Activated naive CD4-positive, alpha-beta T cell treated with anti-CD3 and anti-CD28 coated beads, Interleukin-2, amount 50 U/mL, for 16 hours (primary cell): ENCODE data around the gene GSS.

Experiments
- DNase-seq: peaks from one replicate; pipeline ENCODE4 v3.0.0-alpha.2; 2020

The GSS gene

DNA sequence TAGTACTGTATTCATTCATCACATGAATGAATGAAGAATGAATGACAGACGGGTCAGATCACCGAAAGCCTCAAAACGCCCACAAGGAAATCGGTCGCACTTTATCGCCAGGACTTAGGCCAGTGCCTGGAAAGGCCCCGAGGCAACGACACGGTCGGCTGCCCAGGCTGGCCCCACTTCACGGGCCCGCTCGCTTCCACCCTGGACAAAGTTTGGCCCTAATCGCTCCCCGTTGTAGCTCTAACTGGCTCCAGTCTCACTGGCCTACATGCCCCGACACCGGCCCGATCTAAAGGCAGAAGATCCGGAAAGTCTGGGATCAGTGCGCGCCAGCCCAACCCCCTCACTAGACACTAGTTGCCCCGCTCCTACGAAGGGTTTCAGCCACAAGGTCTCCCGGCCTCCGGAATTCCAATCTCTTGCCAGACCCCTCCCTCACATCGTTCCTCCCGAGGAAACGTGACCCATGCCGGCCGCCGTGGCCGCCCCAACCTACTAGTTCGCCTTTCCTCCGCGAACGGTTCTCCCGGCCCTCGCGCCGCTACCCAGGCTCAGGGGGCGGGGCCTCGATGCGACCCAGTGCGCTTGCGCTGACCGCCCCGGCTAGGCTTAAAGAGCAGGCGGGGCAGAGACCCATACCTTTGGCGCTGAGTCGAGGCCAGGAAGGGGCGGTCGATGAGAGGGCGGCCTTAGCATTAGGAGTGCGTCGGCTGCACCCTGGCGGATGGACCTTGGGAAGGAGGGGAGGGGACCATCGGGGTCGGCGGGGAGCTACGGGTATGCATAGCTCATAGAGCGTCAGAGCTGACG, at the start of gene GSS, which contains the start of gene MYH7B:
Gene GSS, minus strand, starts transcription at position 576 of the 810 bp plus-strand sequence. CDS start 3,954 bp downstream, outside the sequence.
Gene MYH7B, plus strand, starts transcription at position 638 of the 810 bp plus-strand sequence. CDS start 22,138 bp downstream, outside the sequence.
- DNase-seq = peak; percentile 97

DNA sequence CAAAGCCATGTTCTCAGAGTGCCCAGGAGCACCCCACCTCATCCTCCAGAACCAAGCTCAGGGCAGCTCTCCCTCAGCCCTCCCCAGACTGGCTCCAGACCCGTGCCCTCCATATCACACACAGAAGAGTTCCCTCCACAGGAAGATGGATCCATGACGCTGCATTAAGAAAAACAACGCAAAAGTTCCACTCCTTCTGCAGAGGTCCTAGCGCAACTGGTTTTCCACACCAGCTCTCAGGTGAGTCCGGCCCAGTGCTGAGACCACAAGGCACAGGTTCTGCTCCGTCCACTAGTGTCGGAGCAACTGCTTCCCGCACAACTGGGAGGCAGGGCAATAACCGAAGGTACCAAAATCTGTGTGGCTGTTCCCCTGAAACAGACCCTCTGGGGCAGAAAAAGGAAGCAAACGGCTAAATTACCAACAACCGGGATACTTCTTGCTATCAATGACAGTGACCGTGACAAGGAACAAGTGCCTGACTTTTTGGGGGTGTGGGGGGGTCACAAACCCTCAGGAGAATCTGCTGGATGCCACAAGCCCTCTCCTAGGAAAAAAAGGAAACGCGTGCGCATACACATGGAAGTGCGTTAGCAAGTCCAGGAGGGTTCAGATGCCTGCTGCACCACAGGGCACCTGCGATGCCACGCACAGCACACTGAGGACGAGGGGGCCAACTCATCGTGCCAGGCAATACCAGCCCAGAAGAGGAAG, 49.3 kb upstream of the GSS start:
- DNase-seq = no peak

DNA sequence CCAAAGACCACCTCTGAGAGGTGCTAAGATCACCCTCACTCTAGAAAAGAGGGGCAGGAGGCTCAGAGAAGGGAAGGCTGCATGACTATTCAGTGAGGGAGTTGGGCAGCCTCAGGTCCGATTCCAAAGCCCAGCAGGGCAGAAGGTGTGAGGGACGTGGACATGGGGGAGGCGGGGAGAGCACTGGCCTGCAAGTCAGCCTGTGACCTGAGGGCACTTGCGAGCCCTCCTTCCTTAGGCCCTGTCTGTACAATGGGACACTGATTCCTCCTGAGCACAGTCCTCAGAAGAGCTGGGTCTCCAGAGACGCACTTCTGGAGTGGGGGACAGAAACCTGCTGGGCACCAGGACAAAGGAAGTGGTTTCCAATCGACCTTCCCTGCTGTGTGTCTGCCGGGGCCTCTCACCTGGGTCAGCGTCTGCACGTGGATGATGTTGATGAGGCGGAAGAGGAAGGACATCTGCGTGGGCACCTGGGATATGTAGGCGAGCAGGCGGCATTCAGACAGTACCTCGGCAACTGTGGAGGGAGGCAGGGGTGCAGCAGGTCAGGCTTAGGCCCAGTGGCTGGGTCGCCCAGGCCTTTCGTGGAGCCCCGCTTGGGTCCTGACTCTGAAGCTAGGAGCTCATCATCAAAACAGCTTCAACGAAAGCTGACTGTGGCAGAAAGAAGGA, 48.6 kb upstream of the GSS start:
- no peak for DNase-seq

DNA sequence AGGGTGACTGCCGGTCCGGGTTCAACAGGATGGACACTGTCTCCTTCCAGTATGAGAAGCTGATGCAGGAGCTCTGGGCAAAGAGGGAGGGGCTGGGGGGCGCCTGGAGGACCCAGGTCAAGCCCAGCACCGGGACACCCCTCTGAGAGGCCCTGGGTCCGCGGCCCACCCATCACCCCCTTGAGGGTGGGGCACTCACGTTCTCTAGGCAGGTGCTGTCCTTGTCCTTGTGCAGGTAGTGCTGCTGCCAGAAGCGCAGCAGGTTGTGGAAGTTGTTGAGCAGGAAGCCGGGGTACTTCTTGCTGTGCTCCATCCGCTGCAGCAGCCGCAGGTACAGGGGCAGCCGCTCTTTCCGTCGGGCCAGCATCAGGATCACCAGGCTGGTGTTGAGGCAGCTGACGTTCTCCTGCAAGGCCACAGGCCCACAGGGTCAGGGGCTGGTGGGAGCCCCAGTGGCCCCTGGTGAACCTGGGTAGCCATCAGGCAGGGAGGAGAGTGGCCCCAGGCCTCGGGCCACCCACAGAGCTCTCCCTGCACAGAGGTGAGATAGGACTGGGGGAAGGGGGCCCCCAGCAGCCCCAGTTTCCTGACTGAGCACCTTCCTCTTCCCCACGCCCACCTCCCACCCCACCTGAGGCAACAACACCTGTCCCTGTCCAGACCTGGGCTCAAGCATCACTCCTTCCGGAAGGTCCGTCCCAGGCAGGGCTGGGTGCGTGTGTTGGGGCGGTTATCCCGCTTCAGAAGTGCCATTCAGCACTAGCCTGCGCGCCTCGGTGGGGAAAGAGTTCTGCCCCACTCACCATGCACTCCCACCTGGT, 47.8 kb upstream of the GSS start:
- DNase-seq = no peak

DNA sequence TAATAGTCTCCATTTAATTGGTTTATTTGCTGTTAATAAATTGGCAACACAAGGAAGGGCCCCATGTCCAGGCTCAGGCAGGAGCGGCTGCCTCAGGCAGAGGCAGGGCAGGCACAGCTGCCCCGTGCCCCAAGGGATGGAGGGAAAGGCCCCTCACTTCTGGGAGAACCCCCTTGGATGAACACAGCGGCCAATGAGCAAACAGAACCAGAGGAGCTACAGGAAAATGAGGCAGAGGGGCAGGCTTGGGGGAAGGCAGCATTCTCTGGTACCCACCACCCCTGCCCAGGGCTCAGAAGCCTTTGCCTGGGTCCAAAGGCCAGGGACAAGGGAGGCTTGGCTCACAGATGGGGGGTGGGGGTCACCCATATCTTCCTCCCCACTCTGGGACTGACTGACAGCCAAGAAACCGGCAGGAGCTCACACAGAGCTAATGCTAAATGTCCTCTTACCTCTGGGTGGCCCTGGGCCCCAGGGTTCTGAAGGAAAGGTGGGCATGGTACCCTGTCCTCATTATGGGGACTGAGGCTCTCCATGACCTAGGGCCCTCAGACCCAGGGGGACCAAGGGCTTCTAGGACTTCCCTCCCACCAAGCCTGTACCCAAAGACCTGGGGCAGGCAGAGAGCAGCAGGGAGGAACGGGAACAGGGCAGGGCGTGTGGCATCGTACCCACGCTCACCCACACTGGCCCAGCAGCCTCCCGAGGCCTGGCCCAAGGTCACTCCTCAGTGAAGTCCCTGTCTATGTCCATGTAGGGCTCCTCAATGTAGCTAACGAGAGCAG, 47.0 kb upstream of the GSS start:
- DNase-seq = no peak

DNA sequence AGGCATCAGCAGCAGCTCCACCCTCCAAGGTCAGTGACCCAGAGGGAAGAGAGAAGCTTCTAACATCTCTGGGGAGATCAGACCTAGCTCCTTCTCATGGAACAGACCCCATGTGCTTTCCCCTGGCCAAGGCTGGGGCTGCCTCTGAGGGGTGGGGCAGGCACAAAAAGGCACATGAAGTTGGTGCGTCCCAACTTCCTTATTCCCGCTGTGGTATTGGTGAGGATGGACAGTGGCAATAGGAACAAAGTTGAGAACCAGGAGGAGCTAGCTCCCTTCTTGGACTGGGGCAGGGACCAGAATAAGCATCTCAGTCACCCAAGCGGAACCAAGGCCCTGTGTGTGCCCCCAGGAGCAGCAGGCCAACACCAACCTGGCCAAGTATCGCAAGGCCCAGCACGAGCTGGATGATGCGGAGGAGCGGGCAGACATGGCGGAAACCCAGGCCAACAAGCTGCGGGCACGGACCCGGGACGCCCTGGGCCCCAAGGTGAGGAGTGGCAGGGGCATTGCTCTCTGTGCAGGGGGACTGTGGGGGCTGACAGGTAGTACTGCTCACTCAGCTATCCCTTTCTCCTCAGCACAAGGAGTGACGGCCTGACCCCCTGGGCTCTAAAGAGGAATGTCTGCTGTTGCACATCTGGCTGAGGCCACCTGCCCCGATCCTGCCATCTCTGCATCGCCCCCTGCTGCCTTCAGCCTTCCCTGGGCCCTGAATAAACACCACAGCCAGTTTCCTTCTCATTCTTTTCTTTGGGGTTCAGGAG, 46.2 kb upstream of the GSS start:
- no peak for DNase-seq

DNA sequence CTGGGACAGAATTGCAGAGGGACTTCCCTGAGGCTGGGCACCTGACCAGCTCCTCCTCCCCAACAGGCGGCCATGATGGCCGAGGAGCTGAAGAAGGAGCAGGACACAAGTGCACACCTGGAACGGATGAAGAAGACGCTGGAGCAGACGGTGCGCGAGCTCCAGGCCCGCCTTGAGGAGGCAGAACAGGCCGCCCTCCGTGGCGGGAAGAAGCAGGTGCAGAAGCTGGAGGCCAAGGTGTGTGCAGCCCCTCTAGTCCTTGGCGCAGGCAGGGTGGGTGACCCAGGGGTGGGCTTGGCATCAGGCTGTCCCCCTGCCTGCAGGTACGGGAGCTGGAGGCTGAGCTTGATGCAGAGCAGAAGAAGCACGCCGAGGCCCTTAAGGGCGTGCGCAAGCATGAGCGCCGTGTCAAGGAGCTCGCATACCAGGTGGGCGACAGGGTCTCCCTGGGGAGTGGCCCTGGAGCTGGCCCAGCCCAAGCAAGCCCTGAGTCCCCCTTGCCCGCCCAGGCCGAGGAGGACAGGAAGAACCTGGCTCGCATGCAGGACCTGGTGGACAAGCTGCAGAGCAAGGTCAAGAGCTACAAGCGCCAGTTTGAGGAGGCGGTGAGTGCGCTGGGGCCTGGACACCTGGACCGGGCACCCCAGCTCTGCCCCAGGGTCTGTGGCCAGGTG, 45.5 kb upstream of the GSS start:
- DNase-seq = no peak

DNA sequence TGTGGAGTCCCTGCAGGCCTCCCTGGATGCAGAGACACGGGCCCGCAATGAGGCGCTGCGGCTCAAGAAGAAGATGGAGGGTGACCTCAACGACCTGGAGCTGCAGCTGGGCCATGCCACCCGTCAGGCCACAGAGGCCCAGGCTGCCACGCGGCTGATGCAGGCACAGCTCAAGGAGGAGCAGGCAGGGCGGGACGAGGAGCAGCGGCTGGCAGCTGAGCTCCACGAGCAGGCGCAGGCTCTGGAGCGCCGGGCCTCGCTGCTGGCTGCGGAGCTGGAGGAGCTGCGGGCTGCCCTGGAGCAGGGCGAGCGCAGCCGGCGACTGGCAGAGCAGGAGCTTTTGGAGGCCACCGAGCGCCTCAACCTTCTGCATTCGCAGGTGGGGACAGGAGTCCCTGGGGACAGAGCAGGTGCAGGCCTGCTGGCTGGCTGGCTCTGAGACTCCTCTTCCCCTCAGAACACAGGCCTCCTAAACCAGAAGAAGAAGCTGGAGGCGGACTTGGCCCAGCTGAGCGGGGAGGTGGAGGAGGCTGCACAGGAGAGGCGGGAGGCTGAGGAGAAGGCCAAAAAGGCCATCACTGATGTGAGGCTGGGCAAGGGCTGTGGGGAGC, 44.8 kb upstream of the GSS start:
- DNase-seq = no peak

DNA sequence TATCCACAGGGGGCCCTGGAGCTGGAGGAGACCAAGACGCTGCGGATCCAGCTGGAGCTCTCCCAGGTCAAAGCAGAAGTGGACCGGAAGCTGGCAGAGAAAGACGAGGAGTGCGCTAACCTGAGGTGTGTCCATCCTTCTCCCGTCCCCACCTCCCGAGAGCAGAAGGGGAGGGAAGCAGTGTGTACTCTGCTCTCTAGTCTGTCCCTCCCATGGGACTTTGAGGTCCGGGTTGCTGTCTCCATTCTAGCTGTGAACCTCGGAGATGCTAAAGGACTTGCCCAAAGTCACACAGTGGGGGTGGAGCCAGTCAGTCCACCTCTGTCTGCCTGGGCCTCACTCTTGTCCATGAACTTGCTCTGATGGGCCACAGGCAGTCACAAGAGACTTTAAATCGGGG, 44.2 kb upstream of the GSS start:
- no peak for DNase-seq

DNA sequence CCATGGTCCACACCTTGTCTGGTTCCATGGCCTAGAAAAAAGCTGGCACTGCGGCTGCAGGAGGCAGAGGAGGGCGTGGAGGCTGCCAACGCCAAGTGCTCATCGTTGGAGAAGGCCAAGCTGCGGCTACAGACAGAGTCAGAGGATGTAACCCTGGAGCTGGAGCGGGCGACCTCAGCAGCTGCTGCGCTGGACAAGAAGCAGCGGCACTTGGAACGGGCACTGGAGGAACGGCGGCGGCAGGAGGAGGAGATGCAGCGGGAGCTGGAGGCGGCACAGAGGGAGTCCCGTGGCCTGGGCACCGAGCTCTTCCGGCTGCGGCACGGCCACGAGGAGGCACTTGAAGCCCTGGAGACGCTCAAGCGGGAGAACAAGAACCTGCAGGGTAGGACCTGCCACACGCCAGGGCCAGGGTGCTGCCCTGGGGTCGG, 43.4 kb upstream of the GSS start:
- DNase-seq = no peak

DNA sequence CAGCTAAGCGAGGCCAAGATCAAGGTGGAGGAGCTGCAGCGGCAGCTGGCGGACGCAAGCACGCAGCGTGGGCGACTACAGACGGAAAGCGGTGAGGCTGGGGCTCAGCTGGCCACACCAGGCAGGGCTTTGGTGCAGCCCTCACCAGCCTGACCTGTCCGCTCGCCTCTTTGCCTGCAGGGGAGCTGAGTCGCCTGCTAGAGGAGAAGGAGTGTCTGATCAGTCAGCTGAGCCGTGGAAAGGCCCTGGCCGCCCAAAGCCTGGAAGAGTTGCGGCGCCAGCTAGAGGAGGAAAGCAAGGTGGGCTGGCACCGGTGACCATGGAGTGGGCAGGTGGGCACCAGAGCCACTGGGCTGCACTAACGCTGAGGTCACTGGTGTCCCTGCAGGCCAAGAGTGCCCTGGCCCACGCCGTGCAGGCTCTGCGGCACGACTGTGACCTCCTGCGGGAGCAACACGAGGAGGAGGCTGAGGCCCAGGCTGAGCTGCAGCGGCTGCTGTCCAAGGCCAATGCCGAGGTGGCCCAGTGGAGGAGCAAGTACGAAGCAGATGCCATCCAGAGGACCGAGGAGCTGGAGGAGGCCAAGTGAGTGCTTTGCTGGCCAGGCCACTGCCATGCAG, 42.8 kb upstream of the GSS start:
- DNase-seq = no peak

DNA sequence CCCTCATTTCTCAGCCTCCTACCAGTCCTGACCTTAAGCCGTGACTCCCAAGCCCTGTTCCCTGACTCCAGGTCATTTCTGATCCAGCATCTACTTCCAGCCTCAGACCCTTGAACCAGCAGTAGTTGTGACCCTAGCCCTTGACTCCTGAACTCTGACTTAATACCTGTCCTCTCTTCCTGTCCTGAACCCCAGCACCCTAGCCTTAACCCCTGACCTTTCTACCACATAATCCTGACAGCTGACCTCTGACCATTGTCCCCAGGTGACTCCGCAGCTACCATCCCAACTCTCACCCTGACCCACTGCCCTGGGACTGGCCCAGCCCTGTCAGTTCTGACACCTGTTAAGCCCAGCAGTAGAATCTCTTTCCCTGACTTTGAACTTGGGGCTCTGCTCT, 42.2 kb upstream of the GSS start:
- DNase-seq = no peak

DNA sequence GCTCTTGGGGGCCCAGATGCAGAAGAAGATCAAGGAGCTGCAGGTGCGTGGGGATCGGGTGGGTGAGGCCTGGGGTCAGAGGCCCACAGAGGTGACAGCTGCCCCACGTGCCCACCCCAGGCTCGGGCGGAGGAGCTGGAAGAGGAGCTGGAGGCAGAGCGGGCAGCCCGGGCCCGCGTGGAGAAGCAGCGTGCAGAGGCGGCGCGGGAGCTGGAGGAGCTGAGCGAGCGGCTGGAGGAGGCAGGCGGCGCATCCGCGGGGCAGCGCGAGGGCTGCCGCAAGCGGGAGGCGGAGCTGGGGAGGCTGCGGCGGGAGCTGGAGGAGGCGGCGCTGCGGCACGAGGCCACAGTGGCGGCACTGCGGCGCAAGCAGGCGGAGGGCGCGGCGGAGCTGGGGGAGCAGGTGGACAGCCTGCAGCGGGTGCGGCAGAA, 41.5 kb upstream of the GSS start:
- no peak for DNase-seq

DNA sequence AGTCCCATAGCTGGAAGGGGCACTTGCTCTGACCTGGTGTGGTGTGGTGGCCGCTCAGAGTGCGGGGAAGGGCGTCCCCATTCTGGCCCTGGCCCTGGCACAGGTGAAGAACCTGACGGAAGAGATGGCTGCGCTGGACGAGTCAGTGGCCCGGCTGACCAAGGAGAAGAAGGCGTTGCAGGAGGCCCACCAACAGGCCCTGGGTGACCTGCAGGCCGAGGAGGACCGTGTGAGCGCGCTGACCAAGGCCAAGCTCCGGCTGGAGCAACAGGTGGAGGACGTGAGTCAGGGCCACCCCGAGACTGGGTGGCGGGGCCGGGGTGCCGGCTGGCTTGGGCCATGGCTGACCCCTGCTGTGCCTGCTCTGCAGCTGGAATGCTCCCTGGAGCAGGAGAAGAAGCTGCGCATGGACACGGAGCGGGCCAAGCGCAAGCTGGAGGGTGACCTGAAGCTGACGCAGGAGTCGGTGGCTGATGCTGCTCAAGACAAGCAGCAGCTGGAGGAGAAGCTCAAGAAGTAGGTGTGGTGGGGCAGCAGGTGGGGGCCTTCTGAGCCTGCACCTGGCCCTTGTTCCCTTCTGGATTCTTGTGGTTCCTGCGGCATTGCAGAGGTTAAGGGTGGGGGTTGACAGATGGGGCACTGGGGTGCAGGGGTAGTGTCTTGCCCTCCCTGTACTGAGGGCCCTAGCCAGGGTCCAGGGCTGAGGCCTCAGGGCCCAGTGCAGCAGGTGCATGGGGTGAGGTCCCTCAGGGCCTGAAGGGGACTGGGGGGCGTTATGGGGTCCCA, 40.8 kb upstream of the GSS start:
- DNase-seq = no peak

DNA sequence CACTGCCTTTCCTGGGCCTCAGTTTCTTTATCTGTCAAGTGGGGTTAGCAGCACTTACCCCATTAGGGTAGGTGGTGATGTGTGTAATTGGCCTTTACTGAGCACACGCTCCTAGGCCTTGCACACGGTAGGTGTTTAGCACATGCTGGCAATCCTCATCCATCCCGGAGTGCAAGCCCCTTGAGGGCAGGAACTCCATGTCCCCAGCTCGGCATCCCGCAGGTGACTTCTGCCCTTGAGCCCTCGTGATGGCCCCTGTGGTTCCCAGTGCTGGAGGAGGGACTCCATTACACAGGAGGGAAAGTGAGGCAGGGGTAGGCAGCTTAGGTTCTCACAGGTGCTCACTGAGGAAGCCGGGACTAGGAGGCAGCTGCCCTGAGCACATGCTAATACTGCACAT, 40.1 kb upstream of the GSS start:
- DNase-seq = no peak

DNA sequence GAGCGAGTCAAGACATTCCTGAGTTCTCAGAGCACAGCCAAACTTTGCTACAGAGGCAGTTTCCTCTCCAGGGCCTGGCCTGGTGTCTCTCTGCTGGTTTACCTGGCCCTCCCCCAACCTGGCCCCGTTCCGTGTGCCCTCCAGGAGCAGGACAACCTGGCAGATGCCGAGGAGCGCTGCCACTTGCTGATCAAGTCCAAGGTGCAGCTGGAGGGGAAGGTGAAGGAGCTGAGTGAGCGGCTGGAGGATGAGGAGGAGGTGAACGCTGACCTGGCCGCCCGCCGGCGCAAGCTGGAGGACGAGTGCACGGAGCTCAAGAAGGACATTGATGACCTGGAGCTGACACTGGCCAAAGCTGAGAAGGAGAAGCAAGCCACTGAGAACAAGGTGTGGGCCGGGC, 39.6 kb upstream of the GSS start:
- DNase-seq = no peak

DNA sequence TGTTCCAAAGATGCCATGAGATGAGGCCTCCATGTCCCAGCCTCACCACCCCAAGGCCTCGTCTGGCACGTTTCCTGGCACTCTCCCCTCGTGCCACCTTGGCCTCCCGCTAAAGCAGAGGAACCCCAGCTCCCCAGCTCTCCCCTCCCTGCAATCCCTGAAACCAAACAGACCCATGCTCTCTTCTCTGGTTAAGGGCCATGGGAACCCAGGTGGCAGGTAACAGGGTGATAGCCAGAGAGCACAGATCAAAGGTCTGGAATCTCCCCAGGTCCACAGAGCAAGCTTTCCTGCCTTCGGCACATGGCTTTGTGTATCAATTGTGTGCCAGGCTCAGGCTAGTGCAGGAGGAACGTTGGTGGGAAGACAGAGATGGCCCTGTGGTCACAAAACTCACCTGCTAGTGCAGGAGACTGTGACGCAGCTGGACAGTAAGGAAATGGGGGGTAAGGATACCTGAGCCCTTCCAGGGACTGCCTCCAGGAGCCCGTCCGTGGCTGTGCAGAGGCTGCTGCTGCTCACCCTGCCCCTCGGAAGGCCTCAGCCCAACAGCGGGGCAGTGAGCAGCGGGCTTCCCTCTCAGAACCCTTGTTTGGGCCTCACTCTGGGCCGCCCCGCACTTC, 39.0 kb upstream of the GSS start:
- no peak for DNase-seq

DNA sequence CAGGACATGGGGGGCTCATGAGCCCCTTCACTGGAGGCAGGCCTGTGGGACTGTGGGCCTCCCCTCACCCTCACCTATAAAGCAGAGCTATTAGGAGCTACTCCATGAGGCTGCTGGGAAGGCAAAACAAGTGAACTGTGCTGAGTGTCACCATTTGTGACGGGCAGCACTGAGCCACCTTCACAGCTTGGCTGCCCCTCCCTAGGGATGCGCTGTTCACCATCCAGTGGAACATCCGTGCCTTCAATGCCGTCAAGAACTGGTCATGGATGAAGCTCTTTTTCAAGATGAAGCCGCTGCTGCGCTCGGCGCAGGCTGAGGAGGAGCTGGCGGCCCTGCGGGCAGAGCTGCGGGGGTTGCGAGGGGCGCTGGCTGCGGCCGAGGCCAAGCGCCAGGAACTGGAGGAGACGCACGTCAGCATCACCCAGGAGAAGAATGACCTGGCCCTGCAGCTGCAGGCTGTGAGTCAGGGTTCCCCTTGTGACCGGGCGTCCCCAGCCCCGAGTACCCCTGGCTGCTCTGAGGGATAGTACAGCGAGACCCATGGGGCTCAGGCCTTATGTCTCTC, 38.4 kb upstream of the GSS start:
- no peak for DNase-seq
